Loucy (cell line): Measurements from ENCODE around the gene ADD2.
A peak's percentile ranks its signal among the peaks of the same experiment; 100 is the strongest.

Source experiments
- H2AFZ ChIP-seq: fragments of 200-600 bp; sonication (generic); 2 replicates; pipeline ENCODE4 v1.6.0; 2016; ENCODE audit warnings: antibody characterized with exemption, mild to moderate bottlenecking, low read length, moderate library complexity
- H3F3A ChIP-seq: fragments of 200-600 bp; 2 replicates; pipeline ENCODE4 v1.6.0; 2016; ENCODE audit warnings: antibody characterized with exemption, low read depth, mild to moderate bottlenecking
- H3K27me3 ChIP-seq: fragments of 200-600 bp; sonication (generic); 2 replicates; pipeline ENCODE4 v1.6.1; 2014; ENCODE audit warnings: low read length, mild to moderate bottlenecking; ENCODE audit not compliant: insufficient read depth, poor library complexity, severe bottlenecking
- H3K36me3 ChIP-seq: fragments of 200-600 bp; sonication (generic); 2 replicates; pipeline ENCODE4 v1.6.1; 2016; ENCODE audit warnings: low read length; ENCODE audit not compliant: insufficient read depth
- H3K4me1 ChIP-seq: fragments of 200-600 bp; sonication (generic); 2 replicates; pipeline ENCODE4 v1.5.1; 2014; ENCODE audit warnings: low read length, mild to moderate bottlenecking; ENCODE audit not compliant: insufficient read depth, poor library complexity, severe bottlenecking
- H3K4me2 ChIP-seq: fragments of 200-600 bp; sonication (generic); 2 replicates; pipeline ENCODE4 v1.6.0; 2014; ENCODE audit warnings: antibody characterized with exemption, low read length, low read depth, mild to moderate bottlenecking; ENCODE audit not compliant: poor library complexity, severe bottlenecking
- H3K4me3 ChIP-seq: fragments of 200-600 bp; sonication (generic); 2 replicates; pipeline ENCODE4 v1.5.1; 2014; ENCODE audit warnings: low read length, mild to moderate bottlenecking, mixed read lengths; ENCODE audit not compliant: poor library complexity, severe bottlenecking
- H3K79me2 ChIP-seq: fragments of 200-600 bp; sonication (generic); 2 replicates; pipeline ENCODE4 v1.6.1; 2014; ENCODE audit warnings: low read length; ENCODE audit not compliant: insufficient read depth
- H3K9ac ChIP-seq: fragments of 200-600 bp; sonication (generic); 2 replicates; pipeline ENCODE4 v1.6.0; 2014; ENCODE audit warnings: mild to moderate bottlenecking, low read depth, low read length, moderate library complexity; ENCODE audit not compliant: poor library complexity, severe bottlenecking
- H3K9me2 ChIP-seq: fragments of 200-600 bp; sonication (generic); replicated peaks from 2 replicates; pipeline ENCODE4 v1.6.1; 2016; ENCODE audit warnings: low read depth, low read length, mixed read lengths
- H3K9me3 ChIP-seq: fragments of 200-600 bp; sonication (generic); 2 replicates; pipeline ENCODE4 v1.6.1; 2014; ENCODE audit warnings: mild to moderate bottlenecking, antibody characterized with exemption, low read length, low read depth; ENCODE audit not compliant: insufficient read depth
- H4K20me1 ChIP-seq: fragments of 200-600 bp; sonication (generic); 2 replicates; pipeline ENCODE4 v1.6.0; 2014; ENCODE audit warnings: antibody characterized with exemption, low read length, mild to moderate bottlenecking; ENCODE audit not compliant: insufficient read depth, poor library complexity, severe bottlenecking
- EZH2phosphoT487 ChIP-seq: fragments of 200-600 bp; IDR thresholded peaks from 2 replicates; pipeline ENCODE4 v1.6.1; 2018; ENCODE audit warnings: antibody characterized with exemption, mild to moderate bottlenecking, moderate library complexity, borderline replicate concordance
- TF ChIP-seq, protein P1 (sequence below): fragments of 200-600 bp; sonication (generic); conservative IDR thresholded peaks from 2 replicates; pipeline ENCODE4 v1.5.1; 2014; ENCODE audit warnings: mild to moderate bottlenecking, antibody characterized with exemption, low read length

Gene ADD2

DNA sequence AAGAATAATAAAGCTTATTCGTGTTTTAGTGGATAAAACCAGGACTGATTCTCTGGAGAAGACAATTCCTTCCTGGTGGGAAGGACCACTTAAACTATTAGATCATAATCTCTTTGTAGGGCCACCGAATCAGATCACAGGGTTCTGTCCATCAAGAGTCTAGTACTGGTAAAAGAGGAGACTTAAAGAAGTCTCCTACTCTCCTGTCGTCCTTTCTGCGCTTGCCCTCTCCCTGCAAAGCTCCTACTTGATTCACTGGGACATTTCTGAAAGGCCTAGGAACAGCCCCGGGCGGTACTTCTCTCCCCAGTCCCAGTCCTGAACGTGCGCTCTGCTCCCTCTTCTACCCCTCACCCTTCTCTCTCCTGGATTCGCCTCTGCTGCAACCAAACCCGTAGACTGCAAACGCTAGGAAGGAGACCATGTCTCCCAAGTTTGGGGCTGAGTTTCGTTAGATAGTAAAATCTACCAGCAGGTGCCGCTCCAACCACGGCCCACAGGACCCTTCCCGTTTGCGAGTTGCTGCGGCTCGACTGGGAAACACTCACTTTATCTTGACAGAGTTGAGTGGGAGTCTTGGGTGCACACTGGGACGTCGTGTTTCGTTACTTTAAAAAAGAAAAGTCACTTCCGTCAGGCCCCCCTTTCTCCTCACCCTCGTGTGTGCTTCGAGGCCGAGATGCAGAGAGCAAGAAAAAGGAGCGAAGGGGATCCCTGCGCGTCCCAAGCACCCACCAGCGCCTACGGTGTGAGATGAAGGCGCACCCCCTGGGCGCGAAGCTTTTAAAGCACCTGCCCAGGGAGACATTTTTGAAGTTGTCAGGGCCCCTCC is 21.5 kb upstream of the ADD2 start:
- Histone ChIP-seq H3K79me2 (no peaks in the 10 kb centered on the region), H3K4me1 (no peaks in the 10 kb centered on the region), H3K9me3 (no peaks in the 10 kb centered on the region), H3K9me2 (no peaks in the 10 kb centered on the region), H3K9ac (peak overlapping the region; percentile 37), H2AFZ (peak overlapping the region; percentile 92), H3K4me3 (peak overlapping the region; percentile 28), H3K27me3 (no peaks in the 10 kb centered on the region), H3K4me2 (peak overlapping the region; percentile 48), H3K36me3 (no peaks in the 10 kb centered on the region), H3F3A (no peaks in the 10 kb centered on the region), H4K20me1 (no peaks in the 10 kb centered on the region)
- TF ChIP-seq, protein P1, sequence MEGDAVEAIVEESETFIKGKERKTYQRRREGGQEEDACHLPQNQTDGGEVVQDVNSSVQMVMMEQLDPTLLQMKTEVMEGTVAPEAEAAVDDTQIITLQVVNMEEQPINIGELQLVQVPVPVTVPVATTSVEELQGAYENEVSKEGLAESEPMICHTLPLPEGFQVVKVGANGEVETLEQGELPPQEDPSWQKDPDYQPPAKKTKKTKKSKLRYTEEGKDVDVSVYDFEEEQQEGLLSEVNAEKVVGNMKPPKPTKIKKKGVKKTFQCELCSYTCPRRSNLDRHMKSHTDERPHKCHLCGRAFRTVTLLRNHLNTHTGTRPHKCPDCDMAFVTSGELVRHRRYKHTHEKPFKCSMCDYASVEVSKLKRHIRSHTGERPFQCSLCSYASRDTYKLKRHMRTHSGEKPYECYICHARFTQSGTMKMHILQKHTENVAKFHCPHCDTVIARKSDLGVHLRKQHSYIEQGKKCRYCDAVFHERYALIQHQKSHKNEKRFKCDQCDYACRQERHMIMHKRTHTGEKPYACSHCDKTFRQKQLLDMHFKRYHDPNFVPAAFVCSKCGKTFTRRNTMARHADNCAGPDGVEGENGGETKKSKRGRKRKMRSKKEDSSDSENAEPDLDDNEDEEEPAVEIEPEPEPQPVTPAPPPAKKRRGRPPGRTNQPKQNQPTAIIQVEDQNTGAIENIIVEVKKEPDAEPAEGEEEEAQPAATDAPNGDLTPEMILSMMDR = peak; percentile 78
- no peak for TF ChIP-seq EZH2phosphoT487

DNA sequence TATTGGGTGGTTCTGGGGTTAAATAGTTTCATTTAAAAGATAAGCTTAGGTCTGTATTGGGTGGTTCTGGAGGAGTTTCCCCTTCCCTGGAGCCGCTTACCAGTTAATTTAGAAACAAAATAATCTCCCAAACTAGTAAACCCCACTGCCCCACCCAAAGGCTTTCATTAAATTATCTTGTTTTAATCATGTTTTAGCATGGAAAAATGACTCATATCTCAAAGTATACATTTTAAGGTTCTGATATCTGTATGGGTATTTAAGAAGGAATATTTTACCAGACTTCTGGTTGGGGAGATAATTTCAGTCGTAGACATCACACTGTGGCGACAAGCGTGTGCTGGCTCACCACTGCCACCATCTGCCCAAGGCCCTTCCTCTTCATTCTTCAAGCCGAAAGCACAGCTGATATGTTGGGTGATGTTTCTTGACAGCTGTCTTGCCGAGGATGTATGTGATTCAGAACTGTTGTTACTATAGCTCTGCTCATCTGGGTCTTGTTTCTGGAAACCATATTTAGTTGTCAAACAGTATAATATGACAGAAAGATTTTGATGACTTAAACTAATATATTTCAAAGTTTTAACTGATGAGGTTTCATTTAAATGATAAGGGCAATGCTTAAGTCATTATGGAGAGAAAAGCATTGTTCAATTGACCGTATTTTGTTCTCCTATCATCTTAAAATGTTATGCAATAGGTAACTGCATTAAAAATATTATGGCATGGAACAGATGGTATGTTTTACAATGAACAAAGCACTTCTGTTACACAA is 17.3 kb upstream of the ADD2 start:
- TF ChIP-seq, protein P1 = peak; percentile 90
- no peak for TF ChIP-seq EZH2phosphoT487
- Histone ChIP-seq H3K4me3 (no peak overlapping the region), H3K9me2 (no peaks in the 10 kb centered on the region), H4K20me1 (no peaks in the 10 kb centered on the region), H3K9ac (no peak overlapping the region), H3K9me3 (no peaks in the 10 kb centered on the region), H3K4me2 (no peak overlapping the region), H2AFZ (0 out of 2 replicates have a peak overlapping the region, but pooled peaks have one; percentile 53), H3K36me3 (no peaks in the 10 kb centered on the region), H3K4me1 (no peaks in the 10 kb centered on the region), H3K27me3 (no peaks in the 10 kb centered on the region), H3K79me2 (no peaks in the 10 kb centered on the region), H3F3A (no peaks in the 10 kb centered on the region)

DNA sequence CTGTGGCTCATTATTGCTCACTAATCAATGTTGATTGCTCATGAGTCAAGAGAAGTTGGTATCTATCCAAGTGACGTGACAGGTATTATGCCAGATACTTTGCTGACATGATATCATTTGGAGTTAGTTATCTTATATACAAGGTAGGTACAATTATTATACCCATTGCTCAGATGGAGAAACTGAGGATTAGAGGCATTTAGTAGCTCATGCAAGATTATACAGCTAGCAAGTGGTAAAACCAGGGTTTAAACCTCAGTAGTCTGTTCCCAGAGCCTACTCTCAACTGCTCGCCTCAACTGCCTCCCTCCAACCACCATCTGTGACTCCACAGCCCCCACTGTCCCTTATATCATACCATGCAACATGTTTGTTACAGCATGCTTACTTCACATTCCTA is 16.3 kb upstream of the ADD2 start:
- Histone ChIP-seq H3K4me3 (no peak overlapping the region), H3K27me3 (no peaks in the 10 kb centered on the region), H3K79me2 (no peaks in the 10 kb centered on the region), H4K20me1 (no peaks in the 10 kb centered on the region), H3K9me3 (no peaks in the 10 kb centered on the region), H3K4me2 (no peak overlapping the region), H3K4me1 (no peaks in the 10 kb centered on the region), H3K9ac (no peak overlapping the region), H2AFZ (no peak overlapping the region), H3K9me2 (no peaks in the 10 kb centered on the region), H3F3A (no peaks in the 10 kb centered on the region), H3K36me3 (no peaks in the 10 kb centered on the region)
- TF ChIP-seq, protein P1 = no peak
- no peak for TF ChIP-seq EZH2phosphoT487
